Activated CD4-positive, alpha-beta T cell treated with anti-CD3 and anti-CD28 coated beads for 24 hours (primary cell): ENCODE measurements around the gene AK4.
"Not testable (repeated sequence)": the region's sequence is repeated elsewhere in the genome, so short reads cannot be mapped to it uniquely, and the experiment has no call there.

Experiments used
- DNase-seq, 2 donors: peaks; one replicate each; pipeline ENCODE4 v3.0.0-alpha.2; 2020; ENCODE audit warnings: low read depth in 2 of 2

Gene AK4

DNA sequence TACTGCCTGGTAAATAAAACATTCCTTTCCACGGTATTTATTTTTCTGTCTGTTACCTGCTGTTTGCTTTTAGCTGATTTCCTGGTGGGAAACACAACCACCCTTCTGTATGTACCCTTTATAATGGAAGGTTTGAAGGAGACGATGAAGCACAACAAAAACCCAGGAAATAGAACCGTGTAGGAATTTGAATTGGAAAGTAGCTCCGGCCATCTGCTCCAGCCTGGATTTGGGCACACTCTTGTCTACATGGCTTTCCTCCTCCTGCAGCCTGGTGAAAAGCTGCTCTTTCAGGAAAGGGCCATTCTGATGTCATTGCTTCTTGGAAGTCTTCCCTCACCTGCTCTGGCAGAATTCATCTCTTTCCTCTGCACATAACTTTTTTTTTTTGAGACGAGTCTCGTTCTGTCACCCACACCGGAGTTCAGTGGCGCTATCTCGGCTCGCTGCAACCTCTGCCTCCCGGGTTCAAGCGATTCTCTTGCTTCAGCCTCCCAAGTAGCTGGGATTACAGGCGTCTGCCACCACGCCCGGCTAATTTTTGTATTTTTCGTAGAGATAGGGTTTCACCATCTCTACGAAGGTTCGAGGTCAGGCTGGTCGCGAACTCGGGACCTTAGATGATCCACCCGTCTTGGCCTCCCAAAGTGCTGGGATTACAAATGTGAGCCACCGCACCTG lies 2.7 kb downstream of the AK4 start:
- no peak for DNase-seq

DNA sequence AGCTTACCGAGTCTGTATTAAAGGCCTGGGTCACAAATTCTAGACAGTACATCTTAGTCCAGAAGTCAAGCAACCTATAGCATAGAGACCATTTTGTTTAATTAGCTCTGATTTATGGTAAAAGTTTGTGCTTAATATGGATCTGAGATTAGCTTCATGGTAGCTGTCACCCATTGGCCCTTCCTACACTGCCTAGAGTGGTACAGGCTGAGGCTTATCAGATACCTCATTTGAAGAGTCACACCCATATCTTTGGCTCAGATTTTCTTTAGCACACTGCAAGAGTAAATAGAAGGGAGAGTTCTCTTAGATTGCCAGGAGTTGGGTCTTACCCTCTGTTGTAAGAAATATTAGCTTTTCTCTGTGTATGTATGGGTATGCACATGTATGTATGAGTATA lies 3.6 kb downstream of the AK4 start:
- DNase-seq: no peak

DNA sequence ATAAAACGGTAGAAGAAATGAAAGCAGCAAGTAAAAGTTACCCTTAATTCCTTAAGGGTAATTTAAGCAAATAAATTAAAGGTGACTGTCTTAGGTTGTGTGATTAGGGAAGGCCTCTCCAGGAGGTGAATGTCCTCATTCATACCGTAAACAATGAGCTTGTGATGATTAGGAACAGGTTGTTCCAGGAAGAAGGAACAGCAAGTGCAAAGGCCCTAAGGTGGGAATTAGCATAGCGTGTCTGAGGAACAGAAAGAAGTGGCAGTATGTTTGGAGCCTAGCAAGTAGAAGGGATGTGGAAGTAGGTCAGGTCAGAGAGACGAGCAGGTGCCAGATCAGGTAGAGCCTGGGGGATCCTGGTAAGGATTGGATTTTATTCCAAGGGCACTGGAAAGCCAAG lies 5.6 kb downstream of the AK4 start:
- DNase-seq: no peak

DNA sequence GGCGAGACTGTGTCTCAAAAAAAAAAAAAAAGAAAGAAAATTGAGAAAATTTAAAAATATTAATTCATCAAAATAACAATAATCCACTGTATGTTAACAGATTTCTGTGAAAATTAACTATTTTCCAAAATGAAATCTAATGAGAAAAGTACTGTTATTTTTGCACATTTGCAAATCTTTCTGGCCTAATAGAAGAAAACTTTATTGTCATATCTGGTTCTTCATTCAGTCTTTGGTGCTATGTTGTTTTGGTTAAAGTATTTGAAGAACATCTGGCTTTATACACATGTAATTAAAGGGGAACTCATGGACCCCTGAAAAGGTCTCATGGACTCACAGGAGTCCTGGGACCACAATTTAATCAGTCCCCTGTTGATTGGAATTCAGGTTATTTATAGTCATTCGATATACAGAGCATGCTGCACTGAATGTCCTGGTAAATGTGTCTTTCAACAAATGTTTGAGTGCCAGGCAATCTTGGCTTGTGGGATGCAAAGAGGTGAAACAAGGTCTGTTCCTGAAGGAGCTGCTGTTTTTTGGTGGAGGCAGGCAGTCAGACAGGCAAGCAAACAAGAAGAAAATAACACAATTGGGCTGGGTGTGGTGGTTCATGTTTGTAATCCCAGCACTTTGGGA lies 9.0 kb downstream of the AK4 start:
- DNase-seq: no peak

DNA sequence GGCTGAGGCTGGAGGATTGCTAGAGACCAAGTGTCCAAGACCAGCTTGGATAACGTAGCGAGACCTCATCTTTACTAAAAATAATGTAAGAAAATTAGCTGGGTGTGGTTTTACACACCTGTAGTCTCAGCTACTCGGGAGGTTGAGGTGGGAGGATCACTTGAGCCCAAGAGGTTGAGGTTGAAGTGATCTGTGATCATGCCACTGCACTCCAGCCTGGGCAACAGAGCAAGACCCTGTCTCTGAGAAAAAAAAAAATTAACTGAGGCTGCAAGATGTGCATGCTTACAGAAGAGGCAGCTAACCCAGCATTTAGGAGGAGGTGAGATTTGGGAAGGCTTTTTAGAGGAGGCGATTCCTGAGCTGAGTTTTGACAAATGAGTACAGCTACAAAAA lies 9.5 kb downstream of the AK4 start:
- no peak for DNase-seq

DNA sequence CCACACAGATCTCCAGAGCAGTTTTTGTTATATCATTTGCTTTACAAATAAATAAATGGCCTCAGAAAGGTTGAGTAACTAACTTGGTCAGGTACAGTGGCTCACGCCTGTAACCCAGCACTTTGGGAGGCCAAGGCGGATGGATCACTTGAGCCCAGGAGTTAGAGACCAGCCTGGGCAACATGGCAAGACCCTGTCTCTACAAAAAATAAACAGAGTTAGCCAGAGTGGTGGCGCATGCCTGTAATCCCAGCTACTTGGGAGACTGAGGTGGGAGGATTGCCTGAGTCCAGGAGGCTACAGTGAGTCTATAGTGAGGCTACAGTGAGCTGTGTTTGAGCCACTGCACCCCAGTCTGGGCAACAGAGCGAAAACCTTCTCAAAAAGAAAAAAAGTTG lies 11.3 kb downstream of the AK4 start:
- not testable (repeated sequence) for DNase-seq

DNA sequence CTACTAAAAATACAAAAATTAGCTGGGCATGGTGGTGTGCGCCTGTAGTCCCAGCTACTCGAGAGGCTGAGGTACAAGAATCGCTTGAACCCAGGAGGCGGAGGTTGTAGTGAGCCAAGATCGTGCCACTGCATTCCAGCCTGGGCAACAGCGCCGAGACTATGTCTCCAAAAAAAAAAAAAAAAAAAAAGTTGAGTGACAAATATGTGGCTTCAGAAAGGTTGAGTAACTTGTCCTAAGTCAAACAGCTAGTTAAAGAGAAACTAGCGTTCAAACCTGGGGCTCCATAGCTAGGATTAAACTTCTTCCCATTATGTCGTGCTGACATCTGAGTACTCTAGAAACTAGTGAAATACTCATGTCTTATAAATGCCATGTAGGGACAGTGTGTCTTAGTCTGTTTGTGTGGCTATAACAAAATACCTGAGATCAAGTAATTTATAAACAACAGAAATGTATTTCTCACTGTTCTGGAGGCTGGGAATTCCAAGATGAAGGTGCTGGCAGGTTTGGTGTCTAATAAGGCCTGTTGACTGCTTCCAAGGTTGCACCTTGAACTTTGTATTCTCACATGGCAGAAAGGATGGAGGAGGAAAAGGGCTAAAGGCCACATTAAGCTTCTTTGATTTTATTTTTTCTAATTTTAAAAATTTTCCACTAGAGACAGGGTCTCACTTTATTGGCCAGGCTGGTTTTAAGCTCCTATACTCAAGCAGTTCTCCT lies 12.0 kb downstream of the AK4 start:
- no peak for DNase-seq

DNA sequence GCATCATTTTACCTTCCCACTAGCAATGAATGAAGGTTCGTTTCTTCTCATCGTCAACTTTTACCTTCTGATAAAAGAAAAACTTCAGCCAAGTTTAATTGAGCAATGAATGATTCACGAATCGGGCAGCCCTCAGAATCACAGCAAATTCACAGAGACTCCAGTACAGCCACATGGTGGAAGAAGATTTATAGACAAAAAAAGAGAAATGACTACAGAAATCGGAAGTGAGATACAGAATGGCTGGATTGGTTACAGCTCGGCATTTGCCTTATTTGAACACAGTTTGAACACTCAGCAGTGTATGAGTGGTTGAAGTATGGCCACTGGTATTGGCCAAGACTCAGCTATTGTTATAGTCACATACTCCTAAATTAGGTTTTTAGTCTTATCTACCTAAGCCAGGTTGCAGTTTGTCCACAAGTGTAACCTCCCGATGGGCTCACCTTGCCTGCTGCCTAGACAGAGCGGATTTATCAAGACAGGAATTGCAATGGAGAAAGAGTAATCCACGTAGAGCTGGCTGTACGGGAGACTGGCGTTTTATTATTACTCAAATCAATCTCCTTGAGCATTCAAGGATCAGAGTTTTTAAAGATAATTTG lies 15.3 kb downstream of the AK4 start:
- no peak for DNase-seq

DNA sequence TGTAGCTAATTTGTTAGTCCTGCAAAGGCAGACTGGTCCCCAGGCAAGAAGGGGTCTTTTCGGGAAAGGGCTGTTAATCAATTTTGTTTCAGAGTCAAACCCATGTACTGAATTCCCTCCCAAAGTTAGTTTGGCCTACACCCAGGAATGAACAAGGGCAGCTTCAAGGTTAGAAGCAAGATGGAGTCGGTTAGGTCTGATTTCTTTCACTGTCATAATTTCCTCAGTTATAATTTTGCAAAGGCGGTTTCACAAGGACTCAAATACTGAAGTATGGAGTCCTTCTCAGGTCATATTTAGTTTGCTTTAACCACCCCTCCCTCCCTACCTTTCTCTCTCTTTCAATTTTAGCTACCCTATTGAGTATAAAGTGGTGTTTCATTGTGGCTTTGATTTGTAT lies 16.1 kb downstream of the AK4 start:
- not testable (repeated sequence) for DNase-seq

DNA sequence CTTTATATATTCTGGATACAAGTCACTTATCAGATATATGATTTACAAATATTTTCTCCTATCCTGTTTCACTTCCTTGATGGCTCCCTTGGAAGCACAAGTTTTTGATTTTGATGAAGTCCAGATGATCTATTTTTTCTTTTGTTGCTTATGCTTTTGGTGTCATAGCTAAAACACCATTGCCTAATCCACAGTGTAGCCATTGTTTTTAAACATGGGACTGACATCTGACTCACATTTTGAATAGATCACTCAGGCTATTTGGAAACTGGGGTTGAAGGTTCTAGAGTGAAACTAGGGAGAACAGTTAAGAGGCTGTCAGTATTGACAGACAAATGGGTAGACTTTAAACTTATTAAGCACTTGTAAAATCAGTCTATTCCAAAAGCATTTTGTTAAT lies 16.6 kb downstream of the AK4 start:
- no peak for DNase-seq

DNA sequence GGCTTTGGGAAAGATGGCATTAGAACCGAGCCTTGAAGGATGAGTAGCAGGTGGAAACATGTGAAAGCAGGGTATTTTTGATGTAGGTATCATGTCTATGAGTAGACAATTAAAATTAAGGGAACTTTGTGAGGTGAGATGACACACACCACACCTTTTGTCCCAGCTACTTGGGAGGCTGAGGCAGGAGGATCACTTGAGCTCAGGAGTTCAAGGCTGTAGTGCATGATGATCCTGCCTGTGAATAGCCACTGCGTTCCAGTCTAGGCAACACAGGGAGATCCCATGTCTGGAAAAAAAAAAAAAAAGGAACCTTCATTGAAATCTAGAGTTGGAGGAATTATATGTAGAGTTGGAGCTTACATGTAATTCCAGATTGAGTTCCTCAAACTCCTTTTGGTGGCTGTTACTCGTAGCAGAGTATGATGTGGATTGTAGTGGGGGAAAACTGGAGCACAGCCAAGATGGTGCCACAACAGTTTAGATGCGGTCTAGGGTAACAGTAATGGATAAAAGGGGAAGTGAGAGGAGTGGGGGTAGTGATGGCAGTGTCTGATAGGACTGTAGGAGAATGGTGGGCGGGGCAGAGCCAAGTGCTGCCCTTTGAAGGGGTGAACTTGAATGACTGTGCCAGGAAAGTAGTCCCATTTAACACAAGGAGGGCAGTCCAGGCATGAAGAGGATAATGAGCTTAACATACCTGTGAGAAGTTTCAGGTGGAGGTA lies 17.4 kb downstream of the AK4 start:
- no peak for DNase-seq

DNA sequence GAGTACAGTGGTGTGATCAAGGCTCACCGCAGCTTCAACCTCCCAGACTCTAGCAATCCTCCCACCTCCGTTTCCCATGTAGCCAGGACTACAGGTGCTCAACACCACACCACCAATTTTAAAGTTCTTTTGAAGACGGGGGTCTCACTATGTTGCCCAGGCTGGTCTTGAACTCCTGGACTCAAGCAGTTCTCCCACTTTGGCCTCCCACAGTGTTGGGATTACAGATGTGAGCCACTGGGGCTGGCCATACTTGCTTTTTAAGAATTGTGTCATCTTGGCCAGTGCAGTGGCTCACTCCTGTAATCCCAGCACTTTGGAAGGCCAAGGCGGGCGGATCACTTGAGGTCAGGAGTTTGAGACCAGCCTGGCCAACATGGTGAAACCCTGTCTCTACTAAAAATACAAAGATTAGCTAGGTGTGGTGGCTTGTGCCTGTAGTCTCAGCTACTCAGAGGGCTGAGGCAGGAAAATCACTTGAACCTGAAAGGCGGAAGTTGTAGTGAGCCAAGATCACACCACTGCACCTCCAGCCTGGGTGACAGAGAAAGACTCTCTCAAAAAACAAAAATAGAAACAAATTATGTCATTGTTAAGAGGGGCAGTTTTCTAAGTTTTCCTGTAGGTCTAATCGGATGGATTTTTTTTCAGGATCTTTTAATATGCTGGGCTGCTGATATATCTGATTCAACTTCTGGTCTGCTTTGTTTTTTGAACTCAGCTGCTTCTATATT lies 18.7 kb downstream of the AK4 start:
- DNase-seq: no peak

DNA sequence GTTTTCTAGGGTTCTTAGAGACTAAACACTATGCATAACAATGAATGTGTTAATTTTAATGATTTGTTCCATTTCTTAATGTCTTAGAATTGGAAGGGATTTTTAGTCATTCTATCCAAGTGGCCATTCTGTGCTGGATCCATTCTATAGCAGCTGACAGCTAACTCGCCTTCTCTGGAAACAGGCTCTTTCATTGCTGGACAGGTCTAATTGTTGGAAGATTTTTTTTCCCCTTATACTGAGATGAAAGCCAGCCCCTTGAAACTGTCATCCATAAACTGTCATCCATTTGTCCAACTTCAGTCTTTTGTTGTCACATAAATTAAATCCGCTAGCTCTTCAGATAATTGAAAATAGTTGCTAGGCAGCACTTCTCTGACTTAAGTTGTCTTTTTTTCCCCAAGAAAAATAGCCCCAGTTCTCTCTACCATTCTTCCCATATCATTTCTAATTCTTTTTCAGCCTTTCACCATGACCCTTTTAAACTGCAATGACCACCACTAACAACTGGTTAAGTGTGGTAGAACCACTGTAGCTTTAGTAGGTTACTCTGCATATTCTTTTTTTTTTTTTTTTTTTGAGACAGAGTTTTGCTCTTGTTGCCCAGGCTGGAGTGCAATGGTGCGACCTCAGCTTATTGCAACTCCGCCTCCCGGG lies 19.7 kb downstream of the AK4 start:
- no peak for DNase-seq

DNA sequence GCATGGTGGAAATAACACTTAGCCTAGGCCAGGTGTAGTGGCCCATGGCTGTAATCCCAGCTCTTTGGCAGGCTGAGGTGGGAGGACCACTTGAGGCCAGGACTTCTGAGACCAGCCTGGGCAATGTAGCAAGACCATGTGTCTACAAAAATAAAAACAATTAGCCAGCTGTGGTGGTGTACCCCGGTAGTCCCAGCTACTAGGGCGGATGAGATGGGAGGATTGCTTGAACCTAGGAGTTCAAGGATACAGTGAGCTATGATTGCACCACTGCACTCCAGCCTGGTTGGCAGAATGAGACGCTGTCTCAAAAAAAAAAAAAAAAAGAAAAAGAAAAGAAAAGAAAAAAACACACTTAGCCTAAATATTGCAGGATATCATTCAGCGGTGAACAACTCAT lies 20.9 kb downstream of the AK4 start:
- DNase-seq: no peak

DNA sequence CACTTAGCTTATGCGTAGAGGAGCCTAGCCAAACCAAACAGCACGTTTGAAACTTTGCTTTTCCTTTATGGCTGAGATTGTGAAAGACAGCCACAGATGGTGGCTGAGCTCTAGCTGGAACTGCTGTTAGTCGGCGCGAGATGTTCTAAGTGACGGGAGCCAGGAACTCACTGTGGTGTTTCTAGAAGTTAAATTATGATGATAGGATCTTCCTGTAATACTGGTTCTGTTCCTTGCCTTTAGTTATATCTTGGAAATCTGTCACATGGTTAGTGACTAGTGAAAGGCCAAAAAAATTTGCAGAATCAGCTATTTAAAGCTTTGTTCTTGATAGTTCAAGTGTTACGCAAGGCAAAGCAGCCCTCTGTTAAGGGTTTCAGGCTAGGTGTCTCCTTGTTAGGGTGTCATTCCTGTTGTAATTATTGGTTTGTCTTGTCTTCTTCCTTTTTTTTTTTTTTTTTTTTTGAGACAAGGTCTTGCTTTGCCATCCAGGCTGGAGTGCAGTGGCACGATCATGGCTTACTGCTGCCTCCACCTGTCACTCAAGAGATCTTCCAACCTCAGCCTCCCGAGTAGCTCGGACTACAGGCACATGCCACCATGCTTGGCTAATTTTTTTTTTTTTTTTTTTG lies 22.6 kb downstream of the AK4 start:
- DNase-seq: no peak

DNA sequence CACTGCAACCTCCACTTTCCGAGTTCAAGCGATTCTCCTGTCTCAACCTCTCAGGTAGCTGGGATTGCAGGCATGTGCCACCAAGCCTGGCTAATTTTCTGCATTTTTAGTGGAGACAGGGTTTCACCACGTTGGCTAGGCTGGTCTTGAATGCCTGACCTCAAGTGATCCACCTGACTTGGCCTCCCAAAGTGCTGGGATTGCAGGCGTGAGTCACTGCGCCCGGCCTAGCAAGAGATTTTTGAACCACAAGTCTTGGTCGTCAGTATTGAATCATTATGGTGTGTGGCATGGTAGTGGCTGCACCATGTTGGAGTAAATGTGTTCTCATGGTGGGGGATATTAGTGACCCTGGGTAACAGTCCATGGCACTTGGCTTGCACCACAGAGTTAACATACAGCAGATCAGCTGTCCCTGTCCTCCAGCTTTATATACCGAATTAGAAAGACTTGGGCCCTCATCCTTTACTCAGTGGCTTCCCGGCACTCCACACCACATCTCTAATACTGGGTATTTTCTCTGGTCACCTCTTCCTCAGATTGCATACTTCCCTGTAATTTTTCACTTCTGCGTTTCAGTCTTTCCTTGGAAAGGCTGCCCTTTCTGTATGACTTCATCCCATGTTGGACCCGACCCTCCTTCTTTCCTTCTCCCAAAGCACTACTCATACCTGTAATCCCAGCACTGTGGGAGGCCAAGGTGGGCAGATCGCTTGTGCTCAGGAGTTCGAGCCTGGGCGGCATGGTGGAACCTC lies 25.1 kb downstream of the AK4 start:
- no peak for DNase-seq

DNA sequence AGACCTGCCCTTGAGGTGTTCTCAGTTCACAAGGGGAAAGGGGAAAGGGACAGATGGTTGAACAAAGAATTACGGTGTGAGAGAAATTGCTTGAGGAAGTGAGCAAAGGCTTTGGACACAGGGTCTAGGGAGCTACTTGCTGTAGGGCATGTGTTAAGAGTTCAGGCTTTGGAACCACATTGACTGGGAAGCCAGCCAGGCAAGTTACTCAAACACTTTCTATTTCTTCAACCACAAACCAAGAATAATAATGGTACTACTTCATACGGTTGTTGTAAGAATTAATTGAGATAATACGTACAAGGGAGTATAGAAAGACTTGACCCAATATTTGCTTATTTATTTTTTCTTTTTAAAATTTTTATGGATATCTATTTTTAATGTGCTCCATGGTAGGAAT lies 26.6 kb downstream of the AK4 start:
- DNase-seq: no peak

DNA sequence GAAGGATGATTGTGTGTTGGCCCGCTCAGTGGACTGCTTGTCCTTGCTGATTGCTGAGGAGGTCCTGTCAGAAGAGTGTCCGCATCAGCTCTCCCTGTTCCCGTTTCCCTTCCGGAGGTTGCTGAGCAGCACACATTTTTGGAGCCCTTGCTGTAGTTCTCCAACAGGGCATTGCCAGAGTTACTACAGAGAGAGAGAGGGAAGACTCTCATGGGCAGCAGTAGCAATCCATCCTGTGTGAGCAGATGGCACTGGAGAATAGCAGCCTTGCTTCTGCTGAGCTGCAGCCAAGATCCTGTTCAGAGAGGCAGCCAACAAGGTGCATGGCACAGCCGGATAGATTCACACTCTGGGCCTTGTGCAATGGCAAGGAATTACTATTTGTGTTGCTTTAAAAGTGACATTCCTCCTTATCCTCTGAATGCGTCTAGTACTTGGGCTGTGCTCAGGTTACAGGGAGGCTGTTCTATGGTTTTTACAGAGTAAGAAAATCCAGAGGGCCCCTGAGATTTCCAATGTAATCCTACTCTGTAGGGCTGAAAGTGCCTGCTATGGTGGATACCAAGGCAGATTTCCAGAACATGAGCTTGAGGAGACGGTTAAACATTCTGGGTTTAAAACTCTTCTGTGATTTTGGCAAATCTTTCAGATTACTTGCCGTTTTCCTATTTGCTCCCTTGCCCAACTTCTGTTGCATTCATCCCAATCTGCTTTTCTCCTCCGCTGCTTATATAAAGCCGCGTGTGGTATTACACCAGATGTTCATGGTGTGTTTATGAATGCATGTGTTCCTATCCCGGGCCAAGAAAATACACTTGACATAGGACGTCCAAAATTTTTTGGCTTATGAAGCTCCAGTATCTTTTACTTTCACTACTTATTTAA lies 27.4 kb downstream of the AK4 start:
- no peak for DNase-seq

DNA sequence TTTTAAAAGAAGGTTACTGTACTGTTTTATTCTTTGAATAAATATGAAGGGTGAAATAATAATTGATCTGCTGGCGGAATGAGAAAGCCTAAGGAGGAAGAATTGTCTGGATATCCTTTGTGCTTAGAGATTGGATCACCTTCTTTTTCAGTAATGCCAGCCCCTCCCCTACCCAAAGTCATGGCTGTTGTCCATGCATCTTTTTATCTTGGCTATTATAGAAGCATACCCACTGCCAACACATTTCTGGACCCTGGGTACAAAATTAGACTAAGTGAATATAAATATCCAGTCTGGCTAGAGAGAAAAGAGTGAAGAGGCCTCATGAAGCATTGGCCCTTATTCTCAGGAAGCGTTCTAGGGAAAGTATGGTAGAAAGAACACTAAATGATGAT lies 28.1 kb downstream of the AK4 start:
- no peak for DNase-seq
